DND-41 (cell line): ENCODE measurements around the gene C6orf136.

Source experiments
- CTCF ChIP-seq: IDR thresholded peaks from 2 replicates; pipeline ENCODE4 v1.5.1; 2012; ENCODE audit warnings: borderline replicate concordance, low read length, moderate library complexity, mild to moderate bottlenecking; ENCODE audit not compliant: poor library complexity, severe bottlenecking; ENCODE audit errors: extremely low read depth
- EZH2 ChIP-seq: IDR thresholded peaks from 3 replicates; pipeline ENCODE4 v1.6.1; 2012; ENCODE audit warnings: borderline replicate concordance, low read depth, mild to moderate bottlenecking, moderate library complexity, low read length, inconsistent platforms; ENCODE audit not compliant: severe bottlenecking

GRCh38 chr6:30640481-30640880, 6.5 kb upstream of the C6orf136 start:
- TF ChIP-seq CTCF = no peak
- no peak for TF ChIP-seq EZH2
